22Rv1 (cell line): Measurements from ENCODE around the gene PDGFD.

Experiments
- CTCF ChIP-seq: fragments of 450-650 bp; IDR thresholded peaks from 2 replicates; pipeline ENCODE4 v1.5.1; 2017; ENCODE audit warnings: mild to moderate bottlenecking
- ZFX ChIP-seq: fragments of 450-650 bp; IDR thresholded peaks from 2 replicates; pipeline ENCODE4 v1.6.1; 2017; ENCODE audit warnings: antibody characterized with exemption, borderline replicate concordance

DNA sequence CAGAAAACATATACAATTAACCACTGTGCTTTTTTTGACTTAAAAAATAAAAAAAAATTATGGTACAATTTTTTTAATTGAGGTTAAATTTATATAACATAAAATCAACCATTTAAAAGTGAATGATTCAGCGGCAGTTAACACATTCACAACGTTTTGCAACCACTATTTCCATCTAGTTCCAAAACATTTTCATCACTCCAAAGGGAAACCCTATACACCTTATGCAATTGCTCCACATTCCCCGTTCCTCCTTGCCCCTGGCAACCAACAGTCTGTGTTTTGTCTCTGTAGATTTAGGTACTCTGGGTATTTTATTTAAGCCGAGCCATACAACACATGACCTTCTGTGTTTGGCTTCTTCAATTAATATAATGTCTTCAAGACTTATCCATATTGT, 112.2 kb downstream of the PDGFD start:
- TF ChIP-seq CTCF (no peak), ZFX (no peak)
